GM12872 (cell line): ENCODE results near the gene KRR1.

Experiments
- TF ChIP-seq, protein P1 (sequence below): IDR thresholded peaks from 3 replicates; pipeline ENCODE4 v1.5.1; 2011; ENCODE audit warnings: low read depth, mild to moderate bottlenecking, low read length, moderate library complexity; ENCODE audit not compliant: insufficient read depth

The KRR1 gene

DNA sequence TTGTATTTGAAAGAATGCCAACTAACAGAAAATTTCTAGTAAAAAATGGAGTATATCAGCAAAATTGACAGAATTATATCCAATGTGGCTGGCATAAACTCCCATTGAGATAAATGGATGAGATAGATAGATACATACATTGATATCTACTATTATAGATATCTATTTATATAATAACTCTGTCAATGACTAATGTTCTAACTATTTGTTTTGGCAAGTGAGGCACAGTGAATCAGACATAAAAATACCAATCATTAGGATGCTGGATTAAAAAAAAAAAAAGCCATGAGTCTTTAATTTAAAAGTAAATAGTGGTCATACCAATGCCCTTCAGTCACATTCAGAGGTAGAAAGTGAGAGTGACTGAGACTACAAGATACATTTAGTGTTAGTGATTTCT is 64.6 kb downstream of the KRR1 start:
- TF ChIP-seq, protein P1, sequence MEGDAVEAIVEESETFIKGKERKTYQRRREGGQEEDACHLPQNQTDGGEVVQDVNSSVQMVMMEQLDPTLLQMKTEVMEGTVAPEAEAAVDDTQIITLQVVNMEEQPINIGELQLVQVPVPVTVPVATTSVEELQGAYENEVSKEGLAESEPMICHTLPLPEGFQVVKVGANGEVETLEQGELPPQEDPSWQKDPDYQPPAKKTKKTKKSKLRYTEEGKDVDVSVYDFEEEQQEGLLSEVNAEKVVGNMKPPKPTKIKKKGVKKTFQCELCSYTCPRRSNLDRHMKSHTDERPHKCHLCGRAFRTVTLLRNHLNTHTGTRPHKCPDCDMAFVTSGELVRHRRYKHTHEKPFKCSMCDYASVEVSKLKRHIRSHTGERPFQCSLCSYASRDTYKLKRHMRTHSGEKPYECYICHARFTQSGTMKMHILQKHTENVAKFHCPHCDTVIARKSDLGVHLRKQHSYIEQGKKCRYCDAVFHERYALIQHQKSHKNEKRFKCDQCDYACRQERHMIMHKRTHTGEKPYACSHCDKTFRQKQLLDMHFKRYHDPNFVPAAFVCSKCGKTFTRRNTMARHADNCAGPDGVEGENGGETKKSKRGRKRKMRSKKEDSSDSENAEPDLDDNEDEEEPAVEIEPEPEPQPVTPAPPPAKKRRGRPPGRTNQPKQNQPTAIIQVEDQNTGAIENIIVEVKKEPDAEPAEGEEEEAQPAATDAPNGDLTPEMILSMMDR: no peak

DNA sequence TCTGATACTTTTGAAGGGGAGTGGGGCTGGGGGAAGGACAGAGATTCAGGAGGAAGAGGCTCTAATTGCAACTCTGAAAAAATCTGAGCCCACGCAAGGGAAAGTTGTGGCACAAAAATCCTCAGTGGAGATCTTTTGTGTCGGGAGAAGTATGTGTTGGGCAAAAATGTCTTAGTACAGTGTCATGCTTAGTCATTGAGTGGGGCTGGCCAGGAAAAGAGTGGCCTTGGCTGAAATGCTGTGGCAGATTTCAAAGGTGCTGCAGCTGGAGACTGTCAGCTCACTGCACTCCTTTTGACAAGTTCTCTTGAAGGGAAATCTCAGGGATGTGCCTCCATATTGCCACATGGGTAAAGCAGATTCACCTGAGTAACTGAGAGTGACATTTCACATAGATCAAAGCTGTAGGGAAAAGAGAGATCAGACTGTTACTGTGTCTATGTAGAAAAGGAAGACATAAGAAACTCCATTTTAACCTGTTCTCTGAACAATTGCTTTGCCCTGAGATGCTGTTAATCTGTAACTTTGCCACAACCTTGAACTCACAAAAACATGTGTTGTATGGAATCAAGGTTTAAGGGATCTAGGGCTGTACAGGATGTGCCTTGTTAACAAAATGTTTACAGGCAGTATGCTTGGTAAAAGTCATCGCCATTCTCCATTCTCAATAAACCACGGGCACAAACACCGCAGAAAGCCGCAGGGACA is 66.8 kb downstream of the KRR1 start:
- TF ChIP-seq, protein P1: no peak

DNA sequence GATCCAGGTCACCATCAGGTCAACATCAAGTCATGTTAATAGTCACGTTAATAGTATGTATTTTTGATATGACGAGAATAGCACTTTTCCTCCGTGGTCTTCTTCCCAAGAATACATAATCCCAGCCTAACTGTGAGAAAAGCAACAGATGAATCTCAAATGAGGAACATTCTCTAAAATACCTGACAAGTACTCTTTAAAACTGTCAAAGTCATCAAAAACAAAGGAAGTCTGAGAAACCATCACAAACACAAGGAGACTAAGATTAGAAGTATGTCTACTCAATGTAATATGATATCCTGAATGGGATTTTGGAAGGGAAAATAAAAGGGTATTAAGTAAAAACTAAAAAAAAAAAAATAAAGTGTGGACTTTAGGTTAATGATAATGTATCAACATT is 67.7 kb downstream of the KRR1 start:
- TF ChIP-seq, protein P1: no peak
